HepG2 (cell line): ENCODE results near the gene RANBP3L. TPM values are rescaled to one million over a fixed set of nuclear protein-coding genes. Genes with fewer than 3 reads are reported as not detected.
A peak's percentile ranks its signal among the peaks of the same experiment; 100 is the strongest.

Experiments
- CHCHD3 ChIP-seq: sonication (generic); formaldehyde crosslinking; IDR thresholded peaks from 2 replicates; pipeline ENCODE4 v1.8.0; 2022; ENCODE audit warnings: mild to moderate bottlenecking, missing genetic modification reagents, moderate library complexity
- EHMT2 ChIP-seq: fragments of 200-600 bp; sonication (generic); IDR thresholded peaks from 2 replicates; pipeline ENCODE4 v1.7.0; 2017; ENCODE audit warnings: antibody characterized with exemption, low read depth, low read length, borderline replicate concordance
- FLYWCH1 ChIP-seq: sonication (generic); formaldehyde crosslinking; IDR thresholded peaks from 2 replicates; pipeline ENCODE4 v1.8.1; 2023; ENCODE audit warnings: mild to moderate bottlenecking, missing genetic modification reagents
- HMG20B ChIP-seq: conservative IDR thresholded peaks from 2 replicates; pipeline ENCODE4 v1.6.1; 2016; ENCODE audit warnings: missing genetic modification reagents, missing compliant biosample characterization
- KDM3A ChIP-seq: IDR thresholded peaks from 2 replicates; pipeline ENCODE4 v1.6.1; 2018; ENCODE audit warnings: low read depth, missing compliant biosample characterization
- KLF11 ChIP-seq: IDR thresholded peaks from 2 replicates; pipeline ENCODE4 v1.6.1; 2016; ENCODE audit warnings: missing compliant biosample characterization
- MAFG ChIP-seq: sonication (generic); formaldehyde crosslinking; IDR thresholded peaks from 2 replicates; pipeline ENCODE4 v1.5.1; 2020; ENCODE audit warnings: mild to moderate bottlenecking, missing genetic modification reagents
- MTF1 ChIP-seq: sonication (generic); formaldehyde crosslinking; IDR thresholded peaks from 2 replicates; pipeline ENCODE4 v1.5.0; 2020; ENCODE audit warnings: missing genetic modification reagents
- RBFOX2 ChIP-seq: fragments of 200-400 bp; formaldehyde crosslinking; IDR thresholded peaks from 2 replicates; pipeline ENCODE4 v1.6.1; 2017; ENCODE audit warnings: low read depth, mild to moderate bottlenecking, low read length
- ZKSCAN8 ChIP-seq: IDR thresholded peaks from 2 replicates; pipeline ENCODE4 v1.6.1; 2016; ENCODE audit warnings: borderline replicate concordance, missing genetic modification reagents, missing compliant biosample characterization
- ZNF253 ChIP-seq: sonication (generic); formaldehyde crosslinking; IDR thresholded peaks from 2 replicates; pipeline ENCODE4 v1.8.0; 2022; ENCODE audit warnings: mild to moderate bottlenecking, missing genetic modification reagents, borderline replicate concordance
- polyA plus RNA-seq, 8 experiments: library from polyadenylated mRNA; depleted of rRNA in 3 of 8; stranded (reverse) in 7 of 8; unstranded in 1 of 8; fragments of >200 nt; fragmentation: Illumina TruSeq in 4 of 8; extraction: Trizol in 4 of 8; gene quantifications; 2 replicates each; pipeline versions ENCODE4 v1.2.1 to v1.2.3, GENCODE V29; 2011 to 2016; ENCODE audit warnings: low read depth in 4 of 8, missing spikeins in 1 of 8, mixed read lengths in 1 of 8; ENCODE audit not compliant: insufficient read depth in 1 of 8
- total RNA-seq, 5 experiments: library from RNA; depleted of rRNA; stranded (reverse); fragments of >200 nt; fragmentation: Illumina TruSeq; extraction: Trizol; gene quantifications; 2 replicates each; pipeline ENCODE4 v1.2.3, GENCODE V29; 2016; ENCODE audit warnings: low read depth in 1 of 5
- TF ChIP-seq, protein P1 (sequence below): fragments of 450-650 bp; IDR thresholded peaks from 2 replicates; pipeline ENCODE4 v1.6.1; 2017; ENCODE audit warnings: mild to moderate bottlenecking
- TF ChIP-seq, protein P2 (sequence below): sonication (generic); formaldehyde crosslinking; IDR thresholded peaks from 2 replicates; pipeline ENCODE4 v1.5.0; 2020; ENCODE audit warnings: missing genetic modification reagents
- TF ChIP-seq, protein P3 (sequence below): sonication (generic); formaldehyde crosslinking; IDR thresholded peaks from 2 replicates; pipeline ENCODE4 v1.4.0; 2020; ENCODE audit warnings: missing genetic modification reagents, mild to moderate bottlenecking, borderline replicate concordance
- TF ChIP-seq, protein P4 (sequence below): sonication (generic); formaldehyde crosslinking; IDR thresholded peaks from 2 replicates; pipeline ENCODE4 v1.4.0; 2020; ENCODE audit warnings: missing genetic modification reagents, borderline replicate concordance
- TF ChIP-seq, protein P5 (sequence below): sonication (generic); formaldehyde crosslinking; IDR thresholded peaks from 2 replicates; pipeline ENCODE4 v1.4.0; 2020; ENCODE audit warnings: missing genetic modification reagents, borderline replicate concordance

The RANBP3L gene
- total and polyA plus RNA-seq, 2 of the 13 experiments (the other 11 are each of a cell fraction or from before 2014, with no cell fraction given), result 0.09 TPM; not detected in 1

DNA sequence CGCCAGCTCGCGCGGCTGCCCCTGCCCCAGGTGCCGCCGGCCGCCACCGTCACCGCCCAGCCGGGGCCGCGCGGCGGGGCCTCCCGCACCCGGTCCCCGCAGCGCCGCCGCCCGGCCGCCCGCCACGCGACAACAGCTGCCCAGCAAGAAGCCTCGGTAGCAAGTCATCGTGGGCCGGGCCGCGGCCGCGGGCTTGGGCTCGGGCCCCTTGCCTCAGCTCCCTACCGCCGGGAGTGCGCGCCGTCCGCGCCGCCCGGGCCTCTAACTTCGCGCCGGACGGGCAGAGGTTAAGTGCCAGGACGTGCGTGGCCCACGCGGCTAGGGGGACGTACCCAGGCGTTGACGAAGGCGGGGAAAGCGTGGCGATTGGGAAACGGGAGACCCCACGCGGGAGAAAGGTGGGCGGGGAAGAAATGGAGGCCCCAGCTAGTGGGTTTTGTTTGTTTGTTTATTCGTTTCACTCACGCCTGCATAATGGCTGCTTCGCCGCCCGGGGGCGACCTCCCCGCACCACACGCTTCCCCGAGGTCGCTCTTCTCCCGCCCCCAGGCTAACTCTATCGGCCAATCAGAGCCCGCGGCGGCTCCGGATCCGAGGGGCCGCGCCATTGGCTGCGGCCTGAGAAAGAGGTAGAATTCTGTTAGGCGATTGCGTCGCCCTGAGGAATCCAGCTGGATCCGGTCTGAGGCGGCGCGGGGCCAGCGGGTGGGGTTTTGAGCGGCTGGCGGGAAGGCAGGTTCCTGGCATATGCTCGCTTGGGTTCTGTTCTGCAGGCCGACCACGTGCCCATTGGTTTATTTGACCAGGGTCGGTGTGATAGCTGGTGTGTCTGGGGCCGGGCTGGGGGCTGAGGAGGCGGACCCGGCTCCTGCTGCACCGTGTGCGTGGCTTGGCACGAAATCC, 59.8 kb downstream of the RANBP3L start, which contains the start of gene NADK2 (continued):
- TF ChIP-seq, protein P1, sequence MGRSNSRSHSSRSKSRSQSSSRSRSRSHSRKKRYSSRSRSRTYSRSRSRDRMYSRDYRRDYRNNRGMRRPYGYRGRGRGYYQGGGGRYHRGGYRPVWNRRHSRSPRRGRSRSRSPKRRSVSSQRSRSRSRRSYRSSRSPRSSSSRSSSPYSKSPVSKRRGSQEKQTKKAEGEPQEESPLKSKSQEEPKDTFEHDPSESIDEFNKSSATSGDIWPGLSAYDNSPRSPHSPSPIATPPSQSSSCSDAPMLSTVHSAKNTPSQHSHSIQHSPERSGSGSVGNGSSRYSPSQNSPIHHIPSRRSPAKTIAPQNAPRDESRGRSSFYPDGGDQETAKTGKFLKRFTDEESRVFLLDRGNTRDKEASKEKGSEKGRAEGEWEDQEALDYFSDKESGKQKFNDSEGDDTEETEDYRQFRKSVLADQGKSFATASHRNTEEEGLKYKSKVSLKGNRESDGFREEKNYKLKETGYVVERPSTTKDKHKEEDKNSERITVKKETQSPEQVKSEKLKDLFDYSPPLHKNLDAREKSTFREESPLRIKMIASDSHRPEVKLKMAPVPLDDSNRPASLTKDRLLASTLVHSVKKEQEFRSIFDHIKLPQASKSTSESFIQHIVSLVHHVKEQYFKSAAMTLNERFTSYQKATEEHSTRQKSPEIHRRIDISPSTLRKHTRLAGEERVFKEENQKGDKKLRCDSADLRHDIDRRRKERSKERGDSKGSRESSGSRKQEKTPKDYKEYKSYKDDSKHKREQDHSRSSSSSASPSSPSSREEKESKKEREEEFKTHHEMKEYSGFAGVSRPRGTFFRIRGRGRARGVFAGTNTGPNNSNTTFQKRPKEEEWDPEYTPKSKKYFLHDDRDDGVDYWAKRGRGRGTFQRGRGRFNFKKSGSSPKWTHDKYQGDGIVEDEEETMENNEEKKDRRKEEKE, result no peak
- TF ChIP-seq, protein P2, sequence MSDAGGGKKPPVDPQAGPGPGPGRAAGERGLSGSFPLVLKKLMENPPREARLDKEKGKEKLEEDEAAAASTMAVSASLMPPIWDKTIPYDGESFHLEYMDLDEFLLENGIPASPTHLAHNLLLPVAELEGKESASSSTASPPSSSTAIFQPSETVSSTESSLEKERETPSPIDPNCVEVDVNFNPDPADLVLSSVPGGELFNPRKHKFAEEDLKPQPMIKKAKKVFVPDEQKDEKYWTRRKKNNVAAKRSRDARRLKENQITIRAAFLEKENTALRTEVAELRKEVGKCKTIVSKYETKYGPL (CRISPR knock-in tag), result no peak
- TF ChIP-seq ZNF253, result no peak; the same call in 1 of the 2 replicates
- no peak for TF ChIP-seq HMG20B (CRISPR knock-in tag)
- TF ChIP-seq, protein P3, sequence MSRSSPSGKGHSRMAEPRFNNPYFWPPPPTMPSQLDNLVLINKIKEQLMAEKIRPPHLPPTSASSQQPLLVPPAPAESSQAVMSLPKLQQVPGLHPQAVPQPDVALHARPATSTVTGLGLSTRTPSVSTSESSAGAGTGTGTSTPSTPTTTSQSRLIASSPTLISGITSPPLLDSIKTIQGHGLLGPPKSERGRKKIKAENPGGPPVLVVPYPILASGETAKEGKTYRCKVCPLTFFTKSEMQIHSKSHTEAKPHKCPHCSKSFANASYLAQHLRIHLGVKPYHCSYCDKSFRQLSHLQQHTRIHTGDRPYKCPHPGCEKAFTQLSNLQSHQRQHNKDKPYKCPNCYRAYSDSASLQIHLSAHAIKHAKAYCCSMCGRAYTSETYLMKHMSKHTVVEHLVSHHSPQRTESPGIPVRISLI (CRISPR knock-in tag), result no peak
- no peak for TF ChIP-seq MTF1 (CRISPR knock-in tag)
- peak; percentile 91 for TF ChIP-seq RBFOX2
- TF ChIP-seq KDM3A (CRISPR knock-in tag), result peak; percentile 32
- TF ChIP-seq CHCHD3 (CRISPR knock-in tag), result no peak; the same call in 1 of the 2 replicates
- TF ChIP-seq, protein P4, sequence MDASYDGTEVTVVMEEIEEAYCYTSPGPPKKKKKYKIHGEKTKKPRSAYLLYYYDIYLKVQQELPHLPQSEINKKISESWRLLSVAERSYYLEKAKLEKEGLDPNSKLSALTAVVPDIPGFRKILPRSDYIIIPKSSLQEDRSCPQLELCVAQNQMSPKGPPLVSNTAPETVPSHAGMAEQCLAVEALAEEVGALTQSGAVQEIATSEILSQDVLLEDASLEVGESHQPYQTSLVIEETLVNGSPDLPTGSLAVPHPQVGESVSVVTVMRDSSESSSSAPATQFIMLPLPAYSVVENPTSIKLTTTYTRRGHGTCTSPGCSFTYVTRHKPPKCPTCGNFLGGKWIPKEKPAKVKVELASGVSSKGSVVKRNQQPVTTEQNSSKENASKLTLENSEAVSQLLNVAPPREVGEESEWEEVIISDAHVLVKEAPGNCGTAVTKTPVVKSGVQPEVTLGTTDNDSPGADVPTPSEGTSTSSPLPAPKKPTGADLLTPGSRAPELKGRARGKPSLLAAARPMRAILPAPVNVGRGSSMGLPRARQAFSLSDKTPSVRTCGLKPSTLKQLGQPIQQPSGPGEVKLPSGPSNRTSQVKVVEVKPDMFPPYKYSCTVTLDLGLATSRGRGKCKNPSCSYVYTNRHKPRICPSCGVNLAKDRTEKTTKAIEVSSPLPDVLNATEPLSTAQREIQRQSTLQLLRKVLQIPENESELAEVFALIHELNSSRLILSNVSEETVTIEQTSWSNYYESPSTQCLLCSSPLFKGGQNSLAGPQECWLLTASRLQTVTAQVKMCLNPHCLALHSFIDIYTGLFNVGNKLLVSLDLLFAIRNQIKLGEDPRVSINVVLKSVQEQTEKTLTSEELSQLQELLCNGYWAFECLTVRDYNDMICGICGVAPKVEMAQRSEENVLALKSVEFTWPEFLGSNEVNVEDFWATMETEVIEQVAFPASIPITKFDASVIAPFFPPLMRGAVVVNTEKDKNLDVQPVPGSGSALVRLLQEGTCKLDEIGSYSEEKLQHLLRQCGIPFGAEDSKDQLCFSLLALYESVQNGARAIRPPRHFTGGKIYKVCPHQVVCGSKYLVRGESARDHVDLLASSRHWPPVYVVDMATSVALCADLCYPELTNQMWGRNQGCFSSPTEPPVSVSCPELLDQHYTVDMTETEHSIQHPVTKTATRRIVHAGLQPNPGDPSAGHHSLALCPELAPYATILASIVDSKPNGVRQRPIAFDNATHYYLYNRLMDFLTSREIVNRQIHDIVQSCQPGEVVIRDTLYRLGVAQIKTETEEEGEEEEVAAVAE, result peak; percentile 84; the same call in 1 of the 2 replicates
- no peak for TF ChIP-seq KLF11 (CRISPR knock-in tag)
- 0 out of 2 replicates have a peak, but pooled peaks have one; percentile 35 for TF ChIP-seq FLYWCH1 (CRISPR knock-in tag)
- TF ChIP-seq MAFG (CRISPR knock-in tag), result no peak
- TF ChIP-seq EHMT2, result no peak
- no peak for TF ChIP-seq ZKSCAN8 (CRISPR knock-in tag)
- TF ChIP-seq, protein P5, sequence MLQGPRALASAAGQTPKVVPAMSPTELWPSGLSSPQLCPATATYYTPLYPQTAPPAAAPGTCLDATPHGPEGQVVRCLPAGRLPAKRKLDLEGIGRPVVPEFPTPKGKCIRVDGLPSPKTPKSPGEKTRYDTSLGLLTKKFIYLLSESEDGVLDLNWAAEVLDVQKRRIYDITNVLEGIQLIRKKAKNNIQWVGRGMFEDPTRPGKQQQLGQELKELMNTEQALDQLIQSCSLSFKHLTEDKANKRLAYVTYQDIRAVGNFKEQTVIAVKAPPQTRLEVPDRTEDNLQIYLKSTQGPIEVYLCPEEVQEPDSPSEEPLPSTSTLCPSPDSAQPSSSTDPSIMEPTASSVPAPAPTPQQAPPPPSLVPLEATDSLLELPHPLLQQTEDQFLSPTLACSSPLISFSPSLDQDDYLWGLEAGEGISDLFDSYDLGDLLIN (CRISPR knock-in tag), result 0 out of 2 replicates have a peak, but pooled peaks have one; percentile 64
